GM23338 (cell line): ENCODE results near the gene UQCRC1. TPM values are rescaled to one million over a fixed set of nuclear protein-coding genes. Genes with fewer than 3 reads are reported as not detected.

Experiments used
- ATAC-seq: fragments of 200-7000 bp; cut with Tn5 transposase; 3 replicates; pipeline ENCODE4 v1.9.1; 2020
- DNase-seq: peaks from one replicate; pipeline ENCODE4 v3.0.0-alpha.2; 2015; ENCODE audit warnings: low spot score
- H2AFZ ChIP-seq: fragments of 200-600 bp; sonication (generic); 2 replicates; pipeline ENCODE4 v1.8.0; 2016; ENCODE audit warnings: antibody characterized with exemption, mild to moderate bottlenecking, moderate library complexity
- H3F3A ChIP-seq: fragments of 200-600 bp; sonication (generic); replicated peaks from 2 replicates; pipeline ENCODE4 v1.8.0; 2017; ENCODE audit warnings: antibody characterized with exemption, mixed run types, low read depth
- H3K27ac ChIP-seq: fragments of 200-600 bp; sonication (generic); 2 replicates; pipeline ENCODE4 v1.6.1; 2016; ENCODE audit warnings: low read depth
- H3K27me3 ChIP-seq: fragments of 200-600 bp; sonication (generic); 2 replicates; pipeline ENCODE4 v1.8.0; 2016; ENCODE audit warnings: mild to moderate bottlenecking, mixed run types, moderate library complexity; ENCODE audit not compliant: insufficient read depth
- H3K36me3 ChIP-seq: fragments of 200-600 bp; sonication (generic); 2 replicates; pipeline ENCODE4 v1.8.0; 2016; ENCODE audit warnings: mild to moderate bottlenecking; ENCODE audit not compliant: insufficient read depth
- H3K4me1 ChIP-seq: fragments of 200-600 bp; sonication (generic); 2 replicates; pipeline ENCODE4 v1.8.0; 2016; ENCODE audit warnings: mild to moderate bottlenecking, moderate library complexity; ENCODE audit not compliant: insufficient read depth
- H3K4me2 ChIP-seq: fragments of 200-600 bp; sonication (generic); 2 replicates; pipeline ENCODE4 v1.7.1; 2017; ENCODE audit warnings: mixed run types
- H3K4me3 ChIP-seq: fragments of 200-600 bp; sonication (generic); 2 replicates; pipeline ENCODE4 v1.6.1; 2016; ENCODE audit warnings: mixed run types
- H3K79me2 ChIP-seq: fragments of 200-600 bp; sonication (generic); replicated peaks from 2 replicates; pipeline ENCODE4 v1.8.0; 2017; ENCODE audit warnings: mild to moderate bottlenecking; ENCODE audit not compliant: insufficient read depth
- H3K9me2 ChIP-seq: fragments of 200-600 bp; sonication (generic); 2 replicates; pipeline ENCODE4 v1.8.0; 2017; ENCODE audit not compliant: insufficient read depth
- H4K20me1 ChIP-seq: fragments of 200-600 bp; sonication (generic); replicated peaks from 2 replicates; pipeline ENCODE4 v1.8.0; 2017; ENCODE audit warnings: mild to moderate bottlenecking; ENCODE audit not compliant: insufficient read depth
- H3K27ac Mint-ChIP-seq: 2 replicates; pipeline ENCODE4 v1.8.0; 2020; ENCODE audit warnings: inconsistent platforms, mild to moderate bottlenecking, moderate library complexity, mixed read lengths
- H3K27me3 Mint-ChIP-seq: 3 replicates; pipeline ENCODE4 v1.8.0; 2022; ENCODE audit warnings: low read depth, mild to moderate bottlenecking, moderate library complexity, mixed read lengths, inconsistent platforms; ENCODE audit not compliant: insufficient read depth, poor library complexity
- H3K36me3 Mint-ChIP-seq: 3 replicates; pipeline ENCODE4 v1.8.0; 2021; ENCODE audit warnings: low read depth, mild to moderate bottlenecking, inconsistent platforms, moderate library complexity, mixed read lengths
- H3K4me1 Mint-ChIP-seq: 3 replicates; pipeline ENCODE4 v1.8.0; 2020; ENCODE audit warnings: mild to moderate bottlenecking, inconsistent platforms, mixed read lengths
- H3K4me3 Mint-ChIP-seq: 3 replicates; pipeline ENCODE4 v1.8.0; 2021; ENCODE audit warnings: moderate library complexity, mild to moderate bottlenecking, inconsistent platforms, mixed read lengths
- H3K9me3 Mint-ChIP-seq: 3 replicates; pipeline ENCODE4 v1.8.0; 2020; ENCODE audit warnings: moderate library complexity, mild to moderate bottlenecking, inconsistent platforms, mixed read lengths
- CREB1 ChIP-seq: fragments of 250-450 bp; sonication (Bioruptor Pico); IDR thresholded peaks from 2 replicates; pipeline ENCODE4 v1.5.0; 2020; ENCODE audit warnings: low read depth, mild to moderate bottlenecking, moderate library complexity
- CTCF ChIP-seq, 2 experiments: fragments of 200-600 bp in 1 of 2; sonication (generic) in 1 of 2; conservative IDR thresholded peaks; 2 replicates each; pipeline versions ENCODE4 v1.5.1 to v1.6.1; 2016 to 2017; ENCODE audit warnings: antibody characterized with exemption in 2 of 2, low read depth in 2 of 2, mild to moderate bottlenecking in 2 of 2, moderate library complexity in 1 of 2
- EZH2 ChIP-seq: fragments of 200-600 bp; sonication (generic); IDR thresholded peaks from one replicate; pipeline ENCODE4 v1.8.0; 2017; ENCODE audit warnings: antibody characterized with exemption, mild to moderate bottlenecking, low read depth; ENCODE audit not compliant: unreplicated experiment
- EZH2phosphoT487 ChIP-seq: fragments of 200-600 bp; sonication (generic); IDR thresholded peaks from one replicate; pipeline ENCODE4 v1.8.1; 2018; ENCODE audit warnings: antibody characterized with exemption; ENCODE audit not compliant: unreplicated experiment
- JUNB ChIP-seq: IDR thresholded peaks from one replicate; pipeline ENCODE4 v1.6.1; 2016; ENCODE audit warnings: antibody characterized with exemption; ENCODE audit not compliant: unreplicated experiment
- ZNF114 ChIP-seq: fragments of 250-450 bp; sonication (Bioruptor Pico); IDR thresholded peaks from 2 replicates; pipeline ENCODE4 v1.5.0; 2020; ENCODE audit warnings: mild to moderate bottlenecking, moderate library complexity
- ZNF331 ChIP-seq: fragments of 250-450 bp; sonication (Bioruptor Pico); IDR thresholded peaks from 2 replicates; pipeline ENCODE4 v1.5.0; 2020; ENCODE audit warnings: low read depth, mild to moderate bottlenecking, moderate library complexity
- ZNF462 ChIP-seq: fragments of 250-450 bp; sonication (Bioruptor Pico); IDR thresholded peaks from 2 replicates; pipeline ENCODE4 v1.5.0; 2020; ENCODE audit warnings: mild to moderate bottlenecking, moderate library complexity
- polyA plus RNA-seq: library from polyadenylated mRNA; unstranded; fragments of >200 nt; fragmentation: Nextera tagmentation; extraction: Ambion mirVana; gene quantifications from 2 replicates; pipeline ENCODE4 v1.2.1, GENCODE V29; 2016
- total RNA-seq: library from RNA; depleted of rRNA; stranded (reverse); fragments of >200 nt; shearing (Covaris generic); gene quantifications from 2 replicates; pipeline ENCODE4 v1.2.3, GENCODE V29; 2014
- TF ChIP-seq, protein P1 (sequence below): IDR thresholded peaks from one replicate; pipeline ENCODE4 v1.6.1; 2018; ENCODE audit warnings: antibody characterized with exemption; ENCODE audit not compliant: unreplicated experiment
- TF ChIP-seq, protein P2 (sequence below): IDR thresholded peaks from 2 replicates; pipeline ENCODE4 v1.6.1; 2016; ENCODE audit warnings: antibody characterized with exemption

The UQCRC1 gene
- total and polyA plus RNA-seq, 2 experiments from 2014 or later = 232 to 439 TPM

DNA sequence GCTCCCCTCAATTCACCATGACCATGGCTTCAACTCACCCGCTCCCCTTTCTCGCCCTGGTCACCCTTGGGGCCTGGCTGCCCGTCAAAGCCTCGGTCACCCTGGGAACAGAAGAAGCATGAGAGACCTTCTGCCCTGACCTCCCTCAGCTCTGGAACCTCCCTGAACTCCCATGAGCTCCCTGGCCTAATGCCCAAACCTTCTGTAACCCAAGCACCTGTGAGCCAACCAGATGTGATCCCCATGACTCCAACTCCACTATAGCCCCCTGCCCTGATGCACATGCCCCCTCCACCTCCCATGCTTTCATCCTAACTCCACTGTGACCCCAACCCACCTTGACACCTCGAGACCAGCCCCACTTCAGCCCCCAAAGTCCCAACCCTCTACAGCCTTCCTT, 42.4 kb downstream of the UQCRC1 start:
- H3K9me2 ChIP-seq = no peaks in the 10 kb centered on the region
- H3K27ac Mint-ChIP-seq = no peak overlapping the region
- peaks cover 14% of the 10 kb centered on the region for H3K27me3 Mint-ChIP-seq
- no peak overlapping the region for H2AFZ ChIP-seq
- H3F3A ChIP-seq = no peaks in the 10 kb centered on the region
- peaks cover 15% of the 10 kb centered on the region for H3K4me1 Mint-ChIP-seq
- H3K4me2 ChIP-seq = no peak overlapping the region
- no peaks in the 10 kb centered on the region for H4K20me1 ChIP-seq
- peaks cover 6% of the 10 kb centered on the region; the same call in 1 of the 2 replicates for H3K4me1 ChIP-seq
- H3K4me3 ChIP-seq = no peak overlapping the region
- no peak overlapping the region for H3K27ac ChIP-seq
- H3K36me3 ChIP-seq = no peaks in the 10 kb centered on the region
- no peaks in the 10 kb centered on the region for H3K27me3 ChIP-seq
- DNase-seq (no peak), ATAC-seq (no peak)
- no peak overlapping the region for H3K4me3 Mint-ChIP-seq
- TF ChIP-seq ZNF331 (CRISPR knock-in tag) = no peak
- TF ChIP-seq JUNB = no peak
- TF ChIP-seq, protein P1, sequence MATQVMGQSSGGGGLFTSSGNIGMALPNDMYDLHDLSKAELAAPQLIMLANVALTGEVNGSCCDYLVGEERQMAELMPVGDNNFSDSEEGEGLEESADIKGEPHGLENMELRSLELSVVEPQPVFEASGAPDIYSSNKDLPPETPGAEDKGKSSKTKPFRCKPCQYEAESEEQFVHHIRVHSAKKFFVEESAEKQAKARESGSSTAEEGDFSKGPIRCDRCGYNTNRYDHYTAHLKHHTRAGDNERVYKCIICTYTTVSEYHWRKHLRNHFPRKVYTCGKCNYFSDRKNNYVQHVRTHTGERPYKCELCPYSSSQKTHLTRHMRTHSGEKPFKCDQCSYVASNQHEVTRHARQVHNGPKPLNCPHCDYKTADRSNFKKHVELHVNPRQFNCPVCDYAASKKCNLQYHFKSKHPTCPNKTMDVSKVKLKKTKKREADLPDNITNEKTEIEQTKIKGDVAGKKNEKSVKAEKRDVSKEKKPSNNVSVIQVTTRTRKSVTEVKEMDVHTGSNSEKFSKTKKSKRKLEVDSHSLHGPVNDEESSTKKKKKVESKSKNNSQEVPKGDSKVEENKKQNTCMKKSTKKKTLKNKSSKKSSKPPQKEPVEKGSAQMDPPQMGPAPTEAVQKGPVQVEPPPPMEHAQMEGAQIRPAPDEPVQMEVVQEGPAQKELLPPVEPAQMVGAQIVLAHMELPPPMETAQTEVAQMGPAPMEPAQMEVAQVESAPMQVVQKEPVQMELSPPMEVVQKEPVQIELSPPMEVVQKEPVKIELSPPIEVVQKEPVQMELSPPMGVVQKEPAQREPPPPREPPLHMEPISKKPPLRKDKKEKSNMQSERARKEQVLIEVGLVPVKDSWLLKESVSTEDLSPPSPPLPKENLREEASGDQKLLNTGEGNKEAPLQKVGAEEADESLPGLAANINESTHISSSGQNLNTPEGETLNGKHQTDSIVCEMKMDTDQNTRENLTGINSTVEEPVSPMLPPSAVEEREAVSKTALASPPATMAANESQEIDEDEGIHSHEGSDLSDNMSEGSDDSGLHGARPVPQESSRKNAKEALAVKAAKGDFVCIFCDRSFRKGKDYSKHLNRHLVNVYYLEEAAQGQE = no peak
- no peak for TF ChIP-seq CREB1 (CRISPR knock-in tag)
- TF ChIP-seq ZNF462 = no peak
- TF ChIP-seq, protein P2, sequence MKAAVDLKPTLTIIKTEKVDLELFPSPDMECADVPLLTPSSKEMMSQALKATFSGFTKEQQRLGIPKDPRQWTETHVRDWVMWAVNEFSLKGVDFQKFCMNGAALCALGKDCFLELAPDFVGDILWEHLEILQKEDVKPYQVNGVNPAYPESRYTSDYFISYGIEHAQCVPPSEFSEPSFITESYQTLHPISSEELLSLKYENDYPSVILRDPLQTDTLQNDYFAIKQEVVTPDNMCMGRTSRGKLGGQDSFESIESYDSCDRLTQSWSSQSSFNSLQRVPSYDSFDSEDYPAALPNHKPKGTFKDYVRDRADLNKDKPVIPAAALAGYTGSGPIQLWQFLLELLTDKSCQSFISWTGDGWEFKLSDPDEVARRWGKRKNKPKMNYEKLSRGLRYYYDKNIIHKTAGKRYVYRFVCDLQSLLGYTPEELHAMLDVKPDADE = no peak
- TF ChIP-seq ZNF114 (CRISPR knock-in tag) = no peak
- TF ChIP-seq EZH2phosphoT487 = no peak
- TF ChIP-seq EZH2 = no peak
- no peak for TF ChIP-seq CTCF (conservative IDR thresholded peaks at IDR 0.05; ENCODE audit: low read depth in 2 of 2)
- no peaks in the 10 kb centered on the region for H3K79me2 ChIP-seq
- no peaks in the 10 kb centered on the region; the same call in 2 of the 3 replicates for H3K9me3 Mint-ChIP-seq
- no peaks in the 10 kb centered on the region; the same call in 2 of the 3 replicates for H3K36me3 Mint-ChIP-seq
